H9 (cell line): ENCODE results near the gene CUL2. TPM values are rescaled to one million over a fixed set of nuclear protein-coding genes. Genes with fewer than 3 reads are reported as not detected.

Experiments used
- DNase-seq: peaks from one replicate; pipeline ENCODE4 v3.0.0-alpha.2; 2017
- H2AFZ ChIP-seq: one replicate; pipeline ENCODE4 v1.6.1; 2013; ENCODE audit warnings: mild to moderate bottlenecking, low read length, control low read depth, moderate library complexity
- H2AK5ac ChIP-seq: 2 replicates; pipeline ENCODE4 v1.6.1; 2013; ENCODE audit warnings: low read length, control low read depth, mixed read lengths; ENCODE audit not compliant: insufficient read length
- H2BK120ac ChIP-seq: one replicate; pipeline ENCODE4 v1.6.1; 2013; ENCODE audit warnings: low read depth, mild to moderate bottlenecking, low read length, control low read depth, inconsistent platforms; ENCODE audit not compliant: poor library complexity, severe bottlenecking
- H2BK12ac ChIP-seq: 2 replicates; pipeline ENCODE4 v1.6.1; 2013; ENCODE audit warnings: low read length, control low read depth, mixed read lengths, low read depth; ENCODE audit not compliant: insufficient read length
- H2BK15ac ChIP-seq: 2 replicates; pipeline ENCODE4 v1.6.1; 2013; ENCODE audit warnings: low read depth, low read length, control low read depth
- H2BK20ac ChIP-seq: one replicate; pipeline ENCODE4 v1.6.1; 2013; ENCODE audit warnings: low read depth, mild to moderate bottlenecking, low read length, control low read depth, inconsistent platforms; ENCODE audit not compliant: poor library complexity, severe bottlenecking
- H2BK5ac ChIP-seq: 2 replicates; pipeline ENCODE4 v1.6.1; 2013; ENCODE audit warnings: low read length, control low read depth, mixed read lengths; ENCODE audit not compliant: insufficient read length
- H3K14ac ChIP-seq: 2 replicates; pipeline ENCODE4 v1.6.1; 2013; ENCODE audit warnings: low read length, control low read depth; ENCODE audit not compliant: insufficient read depth
- H3K18ac ChIP-seq: 2 replicates; pipeline ENCODE4 v1.6.1; 2013; ENCODE audit warnings: low read depth, mild to moderate bottlenecking, mixed read lengths, low read length, control low read depth; ENCODE audit not compliant: insufficient read length
- H3K23ac ChIP-seq: 2 replicates; pipeline ENCODE4 v1.6.1; 2013; ENCODE audit warnings: low read length, control low read depth, mixed read lengths, low read depth; ENCODE audit not compliant: insufficient read length
- H3K23me2 ChIP-seq: 2 replicates; pipeline ENCODE4 v1.6.1; 2013; ENCODE audit warnings: low read depth, mild to moderate bottlenecking, mixed read lengths, low read length, control low read depth; ENCODE audit not compliant: insufficient read length, poor library complexity, severe bottlenecking
- H3K27ac ChIP-seq: 2 replicates; pipeline ENCODE4 v1.5.1; 2013; ENCODE audit warnings: low read length, control low read depth, mixed read lengths, low read depth; ENCODE audit not compliant: insufficient read length
- H3K27me3 ChIP-seq: 2 replicates; pipeline ENCODE4 v1.6.1; 2013; ENCODE audit warnings: low read length, control low read depth, inconsistent platforms; ENCODE audit not compliant: insufficient read depth
- H3K4ac ChIP-seq: 2 replicates; pipeline ENCODE4 v1.6.1; 2013; ENCODE audit warnings: low read depth, mild to moderate bottlenecking, control low read depth, inconsistent platforms, low read length, moderate library complexity
- H3K4me1 ChIP-seq: 2 replicates; pipeline ENCODE4 v1.6.1; 2013; ENCODE audit warnings: low read length, control low read depth, inconsistent platforms; ENCODE audit not compliant: insufficient read depth
- H3K4me2 ChIP-seq: 2 replicates; pipeline ENCODE4 v1.6.1; 2013; ENCODE audit warnings: low read length, control low read depth, mixed read lengths; ENCODE audit not compliant: insufficient read length, insufficient read depth
- H3K56ac ChIP-seq: 2 replicates; pipeline ENCODE4 v1.6.1; 2013; ENCODE audit warnings: low read depth, mild to moderate bottlenecking, mixed read lengths, low read length, control low read depth; ENCODE audit not compliant: insufficient read length
- H3K79me1 ChIP-seq: 2 replicates; pipeline ENCODE4 v1.6.1; 2013; ENCODE audit warnings: low read depth, mild to moderate bottlenecking, moderate library complexity, low read length, control low read depth, inconsistent platforms; ENCODE audit not compliant: insufficient read depth, poor library complexity, severe bottlenecking
- H3K79me2 ChIP-seq: 2 replicates; pipeline ENCODE4 v1.6.1; 2013; ENCODE audit warnings: low read length, control low read depth, inconsistent platforms; ENCODE audit not compliant: insufficient read depth
- H3K9ac ChIP-seq: 2 replicates; pipeline ENCODE4 v1.6.1; 2013; ENCODE audit warnings: low read length, control low read depth, mixed read lengths; ENCODE audit not compliant: insufficient read length; ENCODE audit errors: extremely low read depth
- H3K9me3 ChIP-seq: one replicate; pipeline ENCODE4 v1.6.1; 2013; ENCODE audit warnings: low read depth, low read length, inconsistent platforms; ENCODE audit not compliant: control insufficient read depth
- H3T11ph ChIP-seq: one replicate; pipeline ENCODE4 v1.6.1; 2013; ENCODE audit warnings: mild to moderate bottlenecking, low read length, control low read depth, inconsistent platforms
- H4K20me1 ChIP-seq: one replicate; pipeline ENCODE4 v1.6.1; 2013; ENCODE audit not compliant: control insufficient read depth, insufficient read length, insufficient read depth
- H4K5ac ChIP-seq: 2 replicates; pipeline ENCODE4 v1.6.1; 2013; ENCODE audit warnings: low read depth, mild to moderate bottlenecking, mixed read lengths, low read length, control low read depth; ENCODE audit not compliant: insufficient read length
- H4K8ac ChIP-seq: replicated peaks from 2 replicates; pipeline ENCODE4 v1.6.1; 2013; ENCODE audit warnings: low read length, control low read depth, mixed read lengths, low read depth; ENCODE audit not compliant: insufficient read length
- H4K91ac ChIP-seq: 2 replicates; pipeline ENCODE4 v1.6.1; 2013; ENCODE audit warnings: low read depth, mild to moderate bottlenecking, moderate library complexity, mixed read lengths, low read length, control low read depth; ENCODE audit not compliant: insufficient read length
- H3K27ac Mint-ChIP-seq, 3 experiments: 2 replicates in 2 of 3; 3 replicates in 1 of 3; pipeline ENCODE4 v1.8.0; 2020 to 2021; ENCODE audit warnings: mixed read lengths in 3 of 3, mild to moderate bottlenecking in 1 of 3, moderate library complexity in 1 of 3
- H3K27me3 Mint-ChIP-seq: 2 replicates; pipeline ENCODE4 v1.8.0; 2021; ENCODE audit warnings: low read depth, mild to moderate bottlenecking, moderate library complexity, mixed read lengths
- H3K36me3 Mint-ChIP-seq, 3 experiments: 2 replicates in 2 of 3; 3 replicates in 1 of 3; pipeline ENCODE4 v1.8.0; 2020 to 2021; ENCODE audit warnings: low read depth in 3 of 3, mixed read lengths in 3 of 3; ENCODE audit not compliant: insufficient read depth in 1 of 3
- H3K4me1 Mint-ChIP-seq, 2 experiments: 2 replicates each; pipeline ENCODE4 v1.8.0; 2020; ENCODE audit warnings: mixed read lengths in 2 of 2
- H3K4me3 Mint-ChIP-seq, 2 experiments: 2 replicates in 1 of 2; 3 replicates in 1 of 2; pipeline ENCODE4 v1.8.0; 2020 to 2021; ENCODE audit warnings: mild to moderate bottlenecking in 2 of 2, mixed read lengths in 2 of 2, moderate library complexity in 1 of 2
- H3K9me3 Mint-ChIP-seq, 2 experiments: 2 replicates in 1 of 2; 3 replicates in 1 of 2; pipeline ENCODE4 v1.8.0; 2020; ENCODE audit warnings: mild to moderate bottlenecking in 2 of 2, mixed read lengths in 2 of 2, moderate library complexity in 1 of 2
- CTCF ChIP-seq: fragments of 200-600 bp; sonication (generic); conservative IDR thresholded peaks from 3 replicates; pipeline ENCODE4 v1.8.0; 2021; ENCODE audit warnings: antibody characterized with exemption, mild to moderate bottlenecking
- WGBS: extraction: QIAGEN DNeasy Blood & Tissue Kit; methylation state at CpG from one replicate; pipeline ENCODE4 v1.1.7; 2013; ENCODE audit warnings: missing lambda C conversion rate, low lambda C conversion rate, mixed read lengths; ENCODE audit not compliant: insufficient read length; ENCODE audit errors: extremely low coverage; 5-methylcytosine and 5-hydroxymethylcytosine counted together
- total RNA-seq: library from RNA; stranded (reverse); gene quantifications from 2 replicates; pipeline ENCODE4 v1.2.1, GENCODE V29; 2021

CUL2 gene
- total RNA-seq, 1 experiment from 2014 or later = 43.3 TPM

- H3K4me3 Mint-ChIP-seq = no peak overlapping the region
- no peak overlapping the region for H4K5ac ChIP-seq
- no peak overlapping the region for H2AFZ ChIP-seq
- H3K27me3 Mint-ChIP-seq = no peaks in the 10 kb centered on the region
- no peak overlapping the region for H3K56ac ChIP-seq
- no peaks in the 10 kb centered on the region; the same call in 1 of the 2 replicates for H3K4me1 ChIP-seq
- no peak overlapping the region for H3K9ac ChIP-seq
- H2BK20ac ChIP-seq = no peak overlapping the region
- no CpG with 5 or more reads among the region's 4 CpGs for WGBS
- H3K27me3 ChIP-seq = no peaks in the 10 kb centered on the region
- H3K9me3 Mint-ChIP-seq = no peaks in the 10 kb centered on the region
- H3K27ac ChIP-seq = no peak overlapping the region
- no peak overlapping the region for H3K14ac ChIP-seq
- no peaks in the 10 kb centered on the region for H3K23me2 ChIP-seq
- no peak overlapping the region for H3K4me2 ChIP-seq
- H3K79me1 ChIP-seq = no peaks in the 10 kb centered on the region
- H3K27ac Mint-ChIP-seq = peak overlapping the region; percentile 65 to 90 (median 66); a peak in 4 of 7 replicates
- H3K4ac ChIP-seq = no peak overlapping the region
- H2BK120ac ChIP-seq = no peak overlapping the region
- H3K23ac ChIP-seq = no peak overlapping the region
- H3K4me1 Mint-ChIP-seq = peaks cover 13 to 21% of the 10 kb centered on the region in 2 experiments
- H3K36me3 Mint-ChIP-seq = peaks cover 0 to 3% (median 0%) of the 10 kb centered on the region in 3 experiments; a peak in 1 of 7 replicates
- no peak overlapping the region for H4K91ac ChIP-seq
- H2AK5ac ChIP-seq = no peak overlapping the region
- no peak overlapping the region for H2BK5ac ChIP-seq
- DNase-seq = no peak
- TF ChIP-seq CTCF = no peak
- H2BK12ac ChIP-seq = no peak overlapping the region
- H3K18ac ChIP-seq = no peak overlapping the region
- H3T11ph ChIP-seq = no peak overlapping the region
- no peaks in the 10 kb centered on the region for H3K9me3 ChIP-seq
- H4K20me1 ChIP-seq = no peaks in the 10 kb centered on the region
- H2BK15ac ChIP-seq = no peak overlapping the region
- no peaks in the 10 kb centered on the region for H3K79me2 ChIP-seq
- no peak overlapping the region for H4K8ac ChIP-seq
Measured at GRCh38 chr10:35003906-35004305, 86.2 kb downstream of the CUL2 start.
